Stimulated activated naive CD4-positive, alpha-beta T cell (primary cell): ENCODE measurements around the gene APBA1.

ENCODE experiments used
- DNase-seq, 6 experiments: peaks; one replicate each; lab custom pipeline; 2025; lab: John Stamatoyannopoulos, UW

Gene APBA1

DNA sequence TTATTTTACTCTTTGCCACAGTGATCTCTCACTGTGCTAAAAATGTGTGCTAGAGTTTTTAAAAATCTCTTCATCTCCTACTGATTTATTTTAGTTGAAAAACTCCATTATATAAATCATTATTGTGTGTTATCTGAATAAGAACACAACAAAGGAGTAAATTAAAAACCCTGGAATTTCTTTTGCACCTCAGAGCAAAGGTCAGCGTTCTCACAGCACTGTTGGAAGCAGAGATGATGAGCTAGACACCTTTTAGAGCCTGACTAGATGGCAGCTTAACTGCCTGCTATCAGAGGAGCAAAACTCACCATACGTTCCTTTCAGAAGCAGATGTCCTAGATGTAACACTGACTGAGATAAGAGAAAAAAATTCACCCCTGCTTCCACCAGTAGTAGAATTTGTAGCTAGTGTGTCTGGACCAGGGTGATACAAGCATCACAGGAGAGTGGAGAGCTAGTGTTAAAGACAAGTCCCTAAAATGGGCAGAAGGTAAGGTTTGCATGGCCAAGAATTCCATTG lies 200.0 kb downstream of the APBA1 start:
- DNase-seq: no peak

DNA sequence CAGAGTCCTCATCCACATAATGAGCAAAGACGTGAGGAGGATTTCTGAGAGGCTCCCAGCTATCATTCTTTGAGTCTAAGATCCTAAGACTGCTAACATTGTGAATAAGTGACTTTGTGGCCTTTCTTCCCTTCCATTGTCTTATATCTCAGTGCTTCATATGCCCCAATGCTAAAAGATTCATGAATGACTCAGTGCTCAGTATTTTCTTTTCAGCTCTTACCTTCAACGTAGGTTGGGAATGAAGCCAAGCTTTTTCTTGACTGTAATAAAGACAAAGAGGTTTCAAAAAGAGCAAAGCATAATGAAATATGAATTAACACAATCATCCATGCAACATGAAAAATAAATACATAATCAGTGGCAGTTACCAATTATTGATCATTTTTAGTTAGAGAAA lies 200.7 kb downstream of the APBA1 start:
- DNase-seq: no peak

DNA sequence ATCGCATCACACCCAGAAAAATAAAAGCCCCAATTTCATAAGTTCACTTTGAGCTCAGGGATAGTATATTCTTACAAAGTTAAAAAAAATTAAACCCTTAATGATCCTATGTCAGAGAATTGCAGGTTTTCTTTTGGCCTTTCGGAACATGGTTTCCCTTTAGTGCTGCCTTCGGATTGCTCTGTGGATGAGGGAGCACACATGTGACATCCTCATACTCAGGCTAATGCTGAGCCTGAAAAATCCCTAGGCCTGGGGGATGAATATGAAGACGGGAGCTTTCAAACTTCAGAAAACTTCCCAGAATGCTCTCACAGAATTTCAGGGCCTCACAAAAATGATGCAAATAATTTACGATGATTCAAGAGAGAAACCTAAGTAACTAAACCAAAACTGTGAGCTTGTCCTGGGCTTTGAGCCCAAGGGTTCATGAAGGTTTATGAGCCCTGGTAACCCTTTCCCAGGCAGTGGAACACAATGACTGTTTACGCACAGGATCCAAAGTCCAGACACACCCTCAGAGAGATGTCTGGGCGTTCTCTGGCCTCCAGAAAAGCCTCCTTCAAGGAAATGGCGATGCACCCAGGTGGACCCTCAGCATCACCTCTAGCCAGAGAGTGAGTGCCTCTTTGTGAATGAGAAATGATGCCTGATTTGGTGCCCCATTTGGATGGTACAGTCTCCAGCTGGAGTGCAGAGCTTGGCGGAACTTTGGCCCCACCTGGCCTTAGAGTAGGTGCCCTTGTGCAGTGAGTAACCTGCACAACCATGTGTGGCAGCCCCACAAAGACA lies 201.8 kb downstream of the APBA1 start:
- no peak for DNase-seq

DNA sequence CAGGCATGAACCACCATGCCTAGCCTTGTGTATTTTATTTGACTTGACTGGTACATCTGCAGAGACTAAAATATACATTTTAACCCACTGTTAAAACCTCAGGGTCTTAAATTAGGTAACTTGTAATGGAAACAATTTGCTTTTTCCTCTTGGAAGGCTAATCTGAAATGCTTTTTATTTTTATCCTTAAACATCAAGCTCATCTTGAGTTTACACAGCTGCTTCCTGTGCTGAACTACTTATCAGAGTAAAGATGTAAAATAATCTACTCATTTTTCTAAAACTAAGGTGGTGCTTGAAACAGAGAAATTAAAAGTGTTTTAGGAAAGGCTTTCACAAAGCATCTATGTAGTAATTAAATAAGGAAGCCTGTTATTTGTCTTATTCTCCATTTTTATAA lies 203.0 kb downstream of the APBA1 start:
- DNase-seq: no peak

GRCh38 chr9:69468380-69468779 lies 203.8 kb downstream of the APBA1 start:
- DNase-seq: no peak

DNA sequence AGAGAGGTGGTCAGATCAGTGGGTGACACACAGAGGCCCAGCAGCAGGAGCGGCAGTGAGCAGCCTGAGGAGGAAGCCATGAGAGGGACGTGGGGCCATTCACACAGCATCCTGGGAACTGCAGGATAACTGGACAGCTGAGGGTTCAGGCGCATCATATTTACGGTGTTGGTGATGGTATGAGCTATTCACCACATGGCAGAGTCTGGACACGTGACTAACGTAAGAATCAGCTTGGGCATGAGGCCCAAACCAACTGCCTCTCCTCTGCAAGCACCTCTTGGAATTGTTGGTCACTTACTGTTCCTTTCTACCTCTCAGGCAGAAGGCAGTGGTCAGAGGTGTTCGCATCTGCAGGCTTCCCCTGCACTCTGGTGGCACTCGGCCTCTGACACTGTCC lies 206.0 kb downstream of the APBA1 start:
- DNase-seq: no peak

DNA sequence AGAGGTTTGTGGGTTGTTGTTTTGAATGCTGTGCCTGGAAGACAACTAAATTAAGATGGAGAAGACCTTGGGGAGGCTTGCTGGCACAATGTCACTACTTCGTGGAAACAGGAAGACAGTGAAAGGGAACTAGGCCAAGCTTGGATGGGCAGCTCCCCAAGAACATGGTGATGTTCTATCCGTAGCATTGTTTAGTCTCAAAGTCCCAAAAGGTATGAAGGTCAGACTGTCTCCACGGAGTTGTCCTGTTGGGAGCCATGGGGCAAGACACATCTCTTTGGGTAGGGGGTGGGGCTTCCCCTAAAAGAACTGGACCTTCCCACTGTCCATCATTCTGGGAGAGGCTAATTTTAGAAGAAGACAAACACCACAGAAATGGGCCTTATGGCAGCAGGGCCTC lies 206.7 kb downstream of the APBA1 start:
- DNase-seq: no peak

DNA sequence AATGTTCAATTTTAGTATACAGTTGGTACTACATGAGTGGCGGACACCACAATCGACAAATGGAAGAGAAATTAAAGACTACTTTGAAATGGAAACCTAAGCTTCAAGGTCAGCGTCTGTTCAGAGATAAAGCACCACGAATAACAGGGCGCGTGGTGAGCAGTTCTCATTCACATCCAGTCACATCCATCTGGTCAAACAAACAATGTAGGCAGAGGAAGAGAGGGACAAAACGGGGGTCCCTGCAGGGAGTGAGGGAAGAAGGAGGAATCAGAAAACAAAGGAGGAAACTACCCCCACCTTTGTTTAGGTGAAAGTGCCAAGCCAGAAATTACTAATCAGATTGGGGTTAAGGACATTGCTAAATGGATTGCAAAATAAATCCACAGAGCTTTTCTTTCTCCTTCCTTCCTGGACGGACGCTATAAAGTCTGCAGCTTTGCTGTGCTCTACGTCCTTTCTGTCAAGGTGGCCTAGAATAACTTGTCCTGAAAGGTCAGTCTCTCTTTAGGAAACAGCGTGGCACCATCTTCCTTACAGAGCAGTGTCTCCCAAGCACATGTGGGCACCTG lies 208.6 kb downstream of the APBA1 start:
- no peak for DNase-seq

DNA sequence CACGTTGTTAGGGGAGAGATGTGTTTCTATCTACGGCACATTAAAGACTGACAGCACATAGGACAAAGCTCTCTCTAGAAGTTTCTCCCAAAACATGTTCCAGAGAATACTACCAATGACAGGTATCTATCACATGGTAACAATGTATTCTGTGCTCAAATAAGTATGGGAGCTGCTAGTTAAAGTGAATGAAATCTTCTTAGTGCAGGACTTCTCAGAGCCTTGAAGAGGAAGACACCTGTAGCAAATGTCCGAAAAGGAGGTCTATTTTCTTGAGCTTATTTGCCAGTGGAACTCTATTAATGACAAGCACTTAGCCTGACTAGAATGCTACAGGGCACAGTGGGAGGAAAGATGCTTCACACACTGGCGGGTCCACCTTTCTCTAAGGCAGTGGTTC lies 209.8 kb downstream of the APBA1 start:
- DNase-seq: no peak

GRCh38 chr9:69461103-69461887 lies 210.9 kb downstream of the APBA1 start:
- no peak for DNase-seq

DNA sequence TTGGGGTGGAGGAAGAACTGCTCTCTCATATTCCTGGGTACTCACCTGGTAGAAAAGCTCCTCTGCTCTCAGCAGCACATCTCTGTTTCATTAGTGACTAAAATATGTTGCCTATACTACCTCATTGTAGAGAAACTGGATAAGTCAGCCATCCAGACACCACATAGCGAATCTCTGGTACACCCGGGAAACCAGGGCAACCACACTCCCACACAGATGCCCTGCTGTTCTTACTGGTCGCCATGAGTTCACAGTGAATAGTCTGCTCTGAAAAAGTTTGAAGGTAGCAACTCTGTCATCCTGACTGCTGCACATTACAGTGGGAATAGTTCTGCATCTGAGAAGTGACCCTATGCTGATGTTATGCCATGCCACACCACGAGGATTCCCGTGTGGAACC lies 212.2 kb downstream of the APBA1 start:
- DNase-seq: no peak

DNA sequence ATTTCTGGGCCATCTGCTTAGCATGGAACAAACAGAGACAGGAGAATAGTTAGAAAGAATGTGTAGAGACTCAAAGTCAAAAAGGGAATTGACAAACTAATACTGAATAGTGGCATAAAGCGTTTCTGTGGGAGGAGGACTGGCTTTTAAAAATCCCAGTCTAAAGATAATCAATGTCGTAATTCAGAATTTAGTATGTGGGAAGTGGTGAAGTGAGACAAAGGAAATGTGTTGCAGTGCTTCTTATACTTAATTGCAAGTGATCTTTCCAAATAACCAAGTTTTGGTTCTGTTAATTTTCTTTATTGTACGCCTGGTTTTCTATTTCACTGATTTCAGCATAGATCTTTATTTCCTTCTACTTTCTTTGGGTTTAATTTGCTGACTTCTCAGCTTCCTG lies 214.0 kb downstream of the APBA1 start:
- no peak for DNase-seq

GRCh38 chr9:69456201-69456600 lies 216.0 kb downstream of the APBA1 start:
- no peak for DNase-seq

DNA sequence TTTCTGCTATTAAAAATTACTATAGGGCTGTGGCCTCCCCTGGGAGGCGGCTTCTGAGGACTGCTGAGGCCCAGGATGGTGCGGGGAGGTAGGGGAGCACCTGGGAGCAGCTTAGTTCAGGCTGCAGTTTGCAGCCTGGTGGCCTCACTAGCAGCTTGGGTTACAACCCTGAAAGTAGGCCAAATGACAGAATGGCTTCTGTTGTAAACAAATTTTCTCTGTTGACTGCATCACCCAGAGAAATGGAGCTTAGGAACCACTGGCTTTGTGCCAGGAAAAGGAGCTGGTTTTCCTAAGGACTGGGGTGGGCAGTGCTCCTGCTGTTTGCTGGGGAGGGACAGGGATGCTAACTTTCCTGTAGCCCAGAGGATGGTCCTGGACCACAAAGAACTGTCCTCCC lies 216.9 kb downstream of the APBA1 start:
- DNase-seq: no peak

DNA sequence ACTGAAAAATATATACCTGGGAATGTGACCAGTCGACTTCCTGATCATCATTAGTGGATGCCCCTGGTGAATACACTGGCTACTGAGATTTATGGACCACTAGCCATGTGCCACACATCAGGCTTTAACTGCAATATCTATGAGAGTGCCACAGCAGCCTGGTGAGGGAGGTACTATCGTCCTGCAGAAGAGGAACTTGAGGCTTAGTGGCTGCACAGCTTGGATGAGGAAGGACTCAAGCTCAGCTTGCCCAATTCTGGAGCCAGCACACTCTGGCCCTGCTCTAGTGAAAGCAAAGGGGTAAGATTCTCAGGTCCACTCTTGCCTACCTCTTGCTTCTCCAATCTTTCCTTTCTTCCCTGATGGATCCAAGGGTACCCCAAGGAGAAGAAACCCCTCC lies 217.8 kb downstream of the APBA1 start:
- DNase-seq: no peak

- DNase-seq: no peak
Observed at GRCh38 chr9:69453746-69454145, 218.4 kb downstream of the APBA1 start.

GRCh38 chr9:69452110-69452782 lies 219.9 kb downstream of the APBA1 start:
- DNase-seq: no peak

DNA sequence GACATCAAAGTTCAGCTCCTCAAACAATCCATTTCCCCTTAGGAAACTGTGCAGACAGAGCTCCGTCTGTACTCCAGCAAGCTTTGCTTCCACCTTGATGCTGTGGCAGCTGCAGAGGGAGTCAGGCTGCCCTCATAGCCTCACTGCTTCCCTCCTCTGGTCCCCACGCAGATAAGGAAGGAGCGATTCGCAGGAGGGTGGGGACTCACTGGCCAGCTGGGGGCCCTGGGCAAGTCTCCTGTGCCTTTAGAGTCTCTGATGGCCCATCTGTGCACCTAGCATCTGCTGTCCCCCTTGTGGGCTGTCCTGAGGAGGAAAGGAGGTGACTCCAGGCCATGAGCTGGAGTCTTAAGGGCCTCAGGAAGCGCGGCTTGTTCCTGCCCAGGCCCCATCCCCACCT lies 225.7 kb downstream of the APBA1 start:
- DNase-seq: no peak

DNA sequence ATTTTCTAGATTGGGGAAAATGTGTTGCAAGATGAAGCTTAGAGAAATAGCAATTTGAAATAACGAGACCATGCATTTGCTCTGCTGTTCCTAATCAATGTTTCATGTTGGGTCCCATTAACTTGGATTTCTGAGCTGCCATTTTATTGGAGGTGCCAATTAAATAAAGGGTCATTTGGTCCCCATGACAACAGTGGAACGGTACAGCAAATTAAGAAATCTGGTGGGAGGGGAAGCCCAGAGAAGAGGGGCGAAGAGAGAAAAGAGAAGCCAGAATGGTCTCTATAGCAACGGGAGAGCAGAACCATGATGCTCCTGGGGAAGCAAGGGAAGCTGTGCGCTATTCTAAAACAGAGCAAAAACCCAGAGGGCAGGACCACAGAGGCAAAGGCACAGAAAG lies 226.9 kb downstream of the APBA1 start:
- DNase-seq: no peak

- DNase-seq: no peak
Observed at GRCh38 chr9:69444791-69445190, 227.4 kb downstream of the APBA1 start.

DNA sequence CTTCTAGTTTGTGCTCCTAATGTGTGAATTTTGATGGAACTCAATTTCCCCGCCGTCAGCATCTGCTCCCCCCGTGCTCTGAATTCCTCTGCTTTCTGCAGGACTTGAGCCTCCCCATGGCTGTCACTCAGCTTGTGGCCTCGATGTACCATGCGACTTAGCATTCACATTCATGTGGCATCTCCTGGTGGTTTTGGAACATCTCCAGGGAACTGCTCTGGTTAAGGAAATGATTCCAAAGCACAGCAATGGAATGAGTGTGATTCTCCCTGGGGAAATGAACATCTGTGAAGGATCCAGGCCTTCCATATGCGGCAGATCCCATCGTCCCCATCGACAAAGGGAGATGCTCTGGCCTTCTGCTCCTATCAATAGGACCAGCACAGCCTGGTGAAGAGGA lies 228.2 kb downstream of the APBA1 start:
- DNase-seq: no peak

DNA sequence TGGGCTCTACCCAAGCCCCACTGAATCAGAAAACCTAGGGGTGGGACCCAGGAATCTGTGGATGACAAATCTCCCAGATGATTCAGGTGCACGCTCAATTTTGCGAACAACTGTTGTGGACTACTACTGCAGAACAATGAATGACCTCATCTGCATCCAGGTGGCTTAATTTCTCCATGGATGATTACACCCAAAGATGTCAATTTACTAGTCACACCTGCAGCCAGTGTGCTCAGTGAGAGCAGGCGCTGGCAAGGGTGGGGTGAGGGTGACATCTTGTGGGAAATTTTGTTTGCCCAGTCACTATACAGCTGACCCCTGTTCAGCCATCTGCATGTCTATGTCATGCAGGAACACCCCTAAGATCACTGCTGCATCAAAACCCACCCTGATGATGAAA lies 229.0 kb downstream of the APBA1 start:
- no peak for DNase-seq
